Liver (tissue), 3 donors: ENCODE measurements around the gene ZMYND8.

Source experiments
- EGR1 ChIP-seq, 2 donors: IDR thresholded peaks; 2 replicates each; pipeline ENCODE4 v1.6.1; 2016 to 2018; ENCODE audit warnings: antibody characterized with exemption in 2 of 2, low read depth in 2 of 2
- FOXA1 ChIP-seq: IDR thresholded peaks from 2 replicates; pipeline ENCODE4 v1.6.1; 2016; ENCODE audit warnings: antibody characterized with exemption
- HNF4A ChIP-seq, 2 donors: conservative IDR thresholded peaks; 2 replicates each; pipeline ENCODE4 v1.6.1; 2016; ENCODE audit warnings: antibody characterized with exemption in 2 of 2, mild to moderate bottlenecking in 2 of 2
- HNF4G ChIP-seq: IDR thresholded peaks from 2 replicates; pipeline ENCODE4 v1.6.1; 2016; ENCODE audit warnings: antibody characterized with exemption
- JUND ChIP-seq, 2 donors: IDR thresholded peaks; 2 replicates each; pipeline ENCODE4 v1.6.1; 2016; ENCODE audit warnings: antibody characterized with exemption in 2 of 2
- RAD21 ChIP-seq, 2 donors: IDR thresholded peaks; 2 replicates each; pipeline ENCODE4 v1.6.1; 2016; ENCODE audit warnings: antibody characterized with exemption in 2 of 2, mild to moderate bottlenecking in 2 of 2
- RXRA ChIP-seq, 2 donors: IDR thresholded peaks; 2 replicates each; pipeline ENCODE4 v1.6.1; 2017 to 2018; ENCODE audit warnings: antibody characterized with exemption in 2 of 2, mild to moderate bottlenecking in 1 of 2
- SP1 ChIP-seq: IDR thresholded peaks from 2 replicates; pipeline ENCODE4 v1.6.1; 2018; ENCODE audit warnings: antibody characterized with exemption, mild to moderate bottlenecking
- TAF1 ChIP-seq: conservative IDR thresholded peaks from 2 replicates; pipeline ENCODE4 v1.6.1; 2016; ENCODE audit warnings: antibody characterized with exemption, mild to moderate bottlenecking
- YY1 ChIP-seq: IDR thresholded peaks from 2 replicates; pipeline ENCODE4 v1.6.1; 2016; ENCODE audit warnings: antibody characterized with exemption, mild to moderate bottlenecking
- TF ChIP-seq, protein P1 (sequence below): fragments of 150-350 bp; IDR thresholded peaks from 2 replicates; pipeline ENCODE4 v1.5.1; 2017; ENCODE audit warnings: improper control_type of control experiment, low read depth, low read length; ENCODE audit not compliant: missing input control
- TF ChIP-seq, protein P2 (sequence below): IDR thresholded peaks from 2 replicates; pipeline ENCODE4 v1.6.1; 2016; ENCODE audit warnings: antibody characterized with exemption, mild to moderate bottlenecking
- TF ChIP-seq, protein P3 (sequence below): IDR thresholded peaks from 2 replicates; pipeline ENCODE4 v1.6.1; 2016; ENCODE audit warnings: antibody characterized with exemption
- TF ChIP-seq, protein P4 (sequence below): IDR thresholded peaks from 2 replicates; pipeline ENCODE4 v1.6.1; 2016; ENCODE audit warnings: antibody characterized with exemption
- donor health status: healthy.
- donor health status: healthy.

DNA sequence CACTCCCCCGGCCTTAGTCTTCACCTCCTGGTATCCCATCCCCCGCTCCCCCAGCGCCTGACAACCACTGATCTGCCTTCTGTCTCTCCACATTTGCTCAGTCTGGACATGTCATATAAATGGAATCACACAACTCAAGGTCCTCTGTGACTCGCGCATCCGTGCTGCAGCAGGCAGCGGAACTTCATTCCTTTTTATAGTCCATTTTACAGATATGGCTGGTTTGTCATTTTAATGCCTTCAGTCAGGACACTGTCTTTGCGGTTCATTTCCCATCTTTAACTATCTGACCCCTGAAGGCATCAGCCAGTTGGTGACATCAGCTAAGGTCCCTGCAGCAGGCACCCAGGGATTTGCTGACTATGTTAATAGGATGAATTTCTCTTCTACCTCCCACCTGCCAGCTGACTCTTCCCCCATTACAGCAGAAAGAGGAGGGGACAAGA, 125.7 kb downstream of the ZMYND8 start:
- TF ChIP-seq, protein P1, sequence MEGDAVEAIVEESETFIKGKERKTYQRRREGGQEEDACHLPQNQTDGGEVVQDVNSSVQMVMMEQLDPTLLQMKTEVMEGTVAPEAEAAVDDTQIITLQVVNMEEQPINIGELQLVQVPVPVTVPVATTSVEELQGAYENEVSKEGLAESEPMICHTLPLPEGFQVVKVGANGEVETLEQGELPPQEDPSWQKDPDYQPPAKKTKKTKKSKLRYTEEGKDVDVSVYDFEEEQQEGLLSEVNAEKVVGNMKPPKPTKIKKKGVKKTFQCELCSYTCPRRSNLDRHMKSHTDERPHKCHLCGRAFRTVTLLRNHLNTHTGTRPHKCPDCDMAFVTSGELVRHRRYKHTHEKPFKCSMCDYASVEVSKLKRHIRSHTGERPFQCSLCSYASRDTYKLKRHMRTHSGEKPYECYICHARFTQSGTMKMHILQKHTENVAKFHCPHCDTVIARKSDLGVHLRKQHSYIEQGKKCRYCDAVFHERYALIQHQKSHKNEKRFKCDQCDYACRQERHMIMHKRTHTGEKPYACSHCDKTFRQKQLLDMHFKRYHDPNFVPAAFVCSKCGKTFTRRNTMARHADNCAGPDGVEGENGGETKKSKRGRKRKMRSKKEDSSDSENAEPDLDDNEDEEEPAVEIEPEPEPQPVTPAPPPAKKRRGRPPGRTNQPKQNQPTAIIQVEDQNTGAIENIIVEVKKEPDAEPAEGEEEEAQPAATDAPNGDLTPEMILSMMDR = no peak
- TF ChIP-seq SP1 (no peak), FOXA1 (no peak), RAD21 (IDR thresholded peaks at IDR 0.05) (no peak), YY1 (no peak), HNF4A (conservative IDR thresholded peaks at IDR 0.05) (no peak), RXRA (IDR thresholded peaks at IDR 0.05) (no peak), HNF4G (no peak), TAF1 (no peak), JUND (IDR thresholded peaks at IDR 0.05) (no peak), EGR1 (IDR thresholded peaks at IDR 0.05; ENCODE audit: low read depth in 2 of 2) (no peak)
- TF ChIP-seq, protein P2, sequence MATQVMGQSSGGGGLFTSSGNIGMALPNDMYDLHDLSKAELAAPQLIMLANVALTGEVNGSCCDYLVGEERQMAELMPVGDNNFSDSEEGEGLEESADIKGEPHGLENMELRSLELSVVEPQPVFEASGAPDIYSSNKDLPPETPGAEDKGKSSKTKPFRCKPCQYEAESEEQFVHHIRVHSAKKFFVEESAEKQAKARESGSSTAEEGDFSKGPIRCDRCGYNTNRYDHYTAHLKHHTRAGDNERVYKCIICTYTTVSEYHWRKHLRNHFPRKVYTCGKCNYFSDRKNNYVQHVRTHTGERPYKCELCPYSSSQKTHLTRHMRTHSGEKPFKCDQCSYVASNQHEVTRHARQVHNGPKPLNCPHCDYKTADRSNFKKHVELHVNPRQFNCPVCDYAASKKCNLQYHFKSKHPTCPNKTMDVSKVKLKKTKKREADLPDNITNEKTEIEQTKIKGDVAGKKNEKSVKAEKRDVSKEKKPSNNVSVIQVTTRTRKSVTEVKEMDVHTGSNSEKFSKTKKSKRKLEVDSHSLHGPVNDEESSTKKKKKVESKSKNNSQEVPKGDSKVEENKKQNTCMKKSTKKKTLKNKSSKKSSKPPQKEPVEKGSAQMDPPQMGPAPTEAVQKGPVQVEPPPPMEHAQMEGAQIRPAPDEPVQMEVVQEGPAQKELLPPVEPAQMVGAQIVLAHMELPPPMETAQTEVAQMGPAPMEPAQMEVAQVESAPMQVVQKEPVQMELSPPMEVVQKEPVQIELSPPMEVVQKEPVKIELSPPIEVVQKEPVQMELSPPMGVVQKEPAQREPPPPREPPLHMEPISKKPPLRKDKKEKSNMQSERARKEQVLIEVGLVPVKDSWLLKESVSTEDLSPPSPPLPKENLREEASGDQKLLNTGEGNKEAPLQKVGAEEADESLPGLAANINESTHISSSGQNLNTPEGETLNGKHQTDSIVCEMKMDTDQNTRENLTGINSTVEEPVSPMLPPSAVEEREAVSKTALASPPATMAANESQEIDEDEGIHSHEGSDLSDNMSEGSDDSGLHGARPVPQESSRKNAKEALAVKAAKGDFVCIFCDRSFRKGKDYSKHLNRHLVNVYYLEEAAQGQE = no peak
- TF ChIP-seq, protein P3, sequence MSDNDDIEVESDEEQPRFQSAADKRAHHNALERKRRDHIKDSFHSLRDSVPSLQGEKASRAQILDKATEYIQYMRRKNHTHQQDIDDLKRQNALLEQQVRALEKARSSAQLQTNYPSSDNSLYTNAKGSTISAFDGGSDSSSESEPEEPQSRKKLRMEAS = no peak
- TF ChIP-seq, protein P4, sequence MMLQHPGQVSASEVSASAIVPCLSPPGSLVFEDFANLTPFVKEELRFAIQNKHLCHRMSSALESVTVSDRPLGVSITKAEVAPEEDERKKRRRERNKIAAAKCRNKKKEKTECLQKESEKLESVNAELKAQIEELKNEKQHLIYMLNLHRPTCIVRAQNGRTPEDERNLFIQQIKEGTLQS = no peak
